ENCODE results near the gene TBC1D5. TPM values are rescaled to one million over a fixed set of nuclear protein-coding genes. Genes with fewer than 3 reads are reported as not detected.

Gene TBC1D5, protein sequence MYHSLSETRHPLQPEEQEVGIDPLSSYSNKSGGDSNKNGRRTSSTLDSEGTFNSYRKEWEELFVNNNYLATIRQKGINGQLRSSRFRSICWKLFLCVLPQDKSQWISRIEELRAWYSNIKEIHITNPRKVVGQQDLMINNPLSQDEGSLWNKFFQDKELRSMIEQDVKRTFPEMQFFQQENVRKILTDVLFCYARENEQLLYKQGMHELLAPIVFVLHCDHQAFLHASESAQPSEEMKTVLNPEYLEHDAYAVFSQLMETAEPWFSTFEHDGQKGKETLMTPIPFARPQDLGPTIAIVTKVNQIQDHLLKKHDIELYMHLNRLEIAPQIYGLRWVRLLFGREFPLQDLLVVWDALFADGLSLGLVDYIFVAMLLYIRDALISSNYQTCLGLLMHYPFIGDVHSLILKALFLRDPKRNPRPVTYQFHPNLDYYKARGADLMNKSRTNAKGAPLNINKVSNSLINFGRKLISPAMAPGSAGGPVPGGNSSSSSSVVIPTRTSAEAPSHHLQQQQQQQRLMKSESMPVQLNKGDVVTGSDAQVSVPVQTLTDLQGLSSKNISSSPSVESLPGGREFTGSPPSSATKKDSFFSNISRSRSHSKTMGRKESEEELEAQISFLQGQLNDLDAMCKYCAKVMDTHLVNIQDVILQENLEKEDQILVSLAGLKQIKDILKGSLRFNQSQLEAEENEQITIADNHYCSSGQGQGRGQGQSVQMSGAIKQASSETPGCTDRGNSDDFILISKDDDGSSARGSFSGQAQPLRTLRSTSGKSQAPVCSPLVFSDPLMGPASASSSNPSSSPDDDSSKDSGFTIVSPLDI
- 98.2 TPM for total RNA-seq

DNA sequence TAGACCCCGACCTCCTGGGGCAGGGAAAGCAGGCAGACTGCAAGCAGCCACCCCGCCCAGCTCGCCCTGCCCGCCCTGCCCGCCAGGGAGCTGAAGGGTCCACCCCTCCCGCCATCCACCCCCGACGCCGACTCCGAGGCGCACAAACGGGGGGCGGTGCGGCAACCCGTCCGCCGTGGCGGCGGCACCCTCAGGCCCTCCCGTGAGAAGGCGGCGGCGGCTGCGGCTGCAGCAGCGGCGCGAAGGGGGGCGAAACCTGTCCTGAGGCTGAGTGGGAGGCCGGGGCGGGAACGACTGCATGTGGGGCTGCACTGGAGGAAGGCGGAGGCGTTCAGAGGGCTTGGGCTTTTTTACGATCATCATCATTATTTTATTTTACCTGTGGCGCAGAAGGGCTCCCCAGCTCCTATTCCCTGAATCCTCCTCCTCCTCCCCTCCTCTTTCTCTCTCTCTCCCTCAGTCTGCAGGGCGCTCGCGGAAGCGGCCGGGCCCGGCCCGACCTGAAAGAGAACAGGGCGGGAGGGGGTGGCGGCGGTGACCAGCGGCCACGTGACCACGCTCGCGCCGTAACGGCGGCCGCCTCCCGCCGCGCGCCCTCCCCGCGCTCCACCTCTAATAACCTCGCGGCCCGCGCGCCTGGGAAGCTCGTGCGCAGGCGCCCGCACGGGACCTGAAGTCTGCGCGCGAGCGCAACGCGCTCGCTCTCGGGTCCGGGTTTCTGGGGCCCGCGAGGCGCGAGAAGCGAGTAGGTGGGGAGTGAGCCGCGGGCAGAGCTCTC is at the start of gene TBC1D5:
TBC1D5 (minus strand) TSS at position 530 of the 778 bp plus-strand sequence. CDS start 234,061 bp downstream, outside the sequence.

Small RNA genes lying within 50 kb of the gene (small RNA-seq; reads per million reads assigned to genes)
- gene AC104451.1 (ENCODE audit: low replicate concordance) = not detected
- not detected for gene RNU7-10P (ENCODE audit: low replicate concordance)

Measured in metanephros (tissue), 2 donors.